ENCODE data around the gene FTO.
"Not testable (repeated sequence)": the region's sequence is repeated elsewhere in the genome, so short reads cannot be mapped to it uniquely, and the experiment has no call there.

Gene FTO

GRCh38 chr16:53859995-53860540, 156.1 kb downstream of the FTO start:
- peaks cover 34% of the 10 kb centered on the region for H3K36me3 Mint-ChIP-seq

GRCh38 chr16:53863861-53864260, 159.9 kb downstream of the FTO start:
- Mint-ChIP-seq H3K9me3 (peaks cover 8% of the 10 kb centered on the region), H3K4me1 (peaks cover 15% of the 10 kb centered on the region), H3K36me3 (peaks cover 40% of the 10 kb centered on the region), H3K4me3 (no peak overlapping the region), H3K27ac (no peak overlapping the region), H3K27me3 (no peaks in the 10 kb centered on the region)
- ATAC-seq: no peak

More at GRCh38 chr16:53859995-53860540, 156.1 kb downstream of the FTO start:
- no peak for ATAC-seq
- Mint-ChIP-seq H3K4me3 (no peak overlapping the region), H3K9me3 (no peaks in the 10 kb centered on the region), H3K27me3 (no peaks in the 10 kb centered on the region), H3K27ac (no peak overlapping the region), H3K4me1 (peaks cover 3% of the 10 kb centered on the region)

- Mint-ChIP-seq H3K27ac (peak overlapping the region; percentile 69), H3K4me1 (peaks cover 15% of the 10 kb centered on the region), H3K36me3 (peaks cover 45% of the 10 kb centered on the region), H3K4me3 (no peak overlapping the region), H3K9me3 (peaks cover 10% of the 10 kb centered on the region), H3K27me3 (no peaks in the 10 kb centered on the region)
- no peak for ATAC-seq
Measured at GRCh38 chr16:53864819-53865493, 161.0 kb downstream of the FTO start.

- H3K36me3 Mint-ChIP-seq: peaks cover 45% of the 10 kb centered on the region
- peaks cover 15% of the 10 kb centered on the region for H3K4me1 Mint-ChIP-seq
- H3K27ac Mint-ChIP-seq: peak overlapping the region; percentile 69
- no peak overlapping the region for H3K4me3 Mint-ChIP-seq
- peaks cover 12% of the 10 kb centered on the region for H3K9me3 Mint-ChIP-seq
- peak; percentile 87 for ATAC-seq
- H3K27me3 Mint-ChIP-seq: no peaks in the 10 kb centered on the region
Measured at GRCh38 chr16:53865494-53865863, 161.5 kb downstream of the FTO start.

- H3K4me1 Mint-ChIP-seq: peaks cover 15% of the 10 kb centered on the region
- H3K36me3 Mint-ChIP-seq: peaks cover 55% of the 10 kb centered on the region
- no peak for ATAC-seq
- peaks cover 19% of the 10 kb centered on the region for H3K9me3 Mint-ChIP-seq
- no peaks in the 10 kb centered on the region for H3K27me3 Mint-ChIP-seq
- H3K27ac Mint-ChIP-seq: no peak overlapping the region
- no peak overlapping the region for H3K4me3 Mint-ChIP-seq
Measured at GRCh38 chr16:53866520-53866919, 162.6 kb downstream of the FTO start.

GRCh38 chr16:53870831-53871230, 166.9 kb downstream of the FTO start:
- H3K4me1 Mint-ChIP-seq: peaks cover 15% of the 10 kb centered on the region
- no peaks in the 10 kb centered on the region for H3K27me3 Mint-ChIP-seq
- peaks cover 87% of the 10 kb centered on the region for H3K36me3 Mint-ChIP-seq
- peaks cover 19% of the 10 kb centered on the region for H3K9me3 Mint-ChIP-seq
- no peak for ATAC-seq
- H3K4me3 Mint-ChIP-seq: no peak overlapping the region
- no peak overlapping the region for H3K27ac Mint-ChIP-seq

- Mint-ChIP-seq H3K27ac (no peak overlapping the region), H3K4me3 (no peak overlapping the region), H3K36me3 (peaks cover 90% of the 10 kb centered on the region), H3K27me3 (no peaks in the 10 kb centered on the region), H3K4me1 (peaks cover 11% of the 10 kb centered on the region), H3K9me3 (peaks cover 18% of the 10 kb centered on the region)
- ATAC-seq: no peak
Measured at GRCh38 chr16:53872248-53873221, 168.6 kb downstream of the FTO start.

GRCh38 chr16:53876811-53877210, 172.9 kb downstream of the FTO start:
- Mint-ChIP-seq H3K27ac (no peak overlapping the region), H3K36me3 (peaks cover 61% of the 10 kb centered on the region), H3K4me3 (no peak overlapping the region), H3K9me3 (no peaks in the 10 kb centered on the region), H3K4me1 (peaks cover 11% of the 10 kb centered on the region), H3K27me3 (no peaks in the 10 kb centered on the region)
- ATAC-seq: no peak

- no peak overlapping the region for H3K27ac Mint-ChIP-seq
- no peaks in the 10 kb centered on the region for H3K4me1 Mint-ChIP-seq
- ATAC-seq: no peak
- no peaks in the 10 kb centered on the region for H3K9me3 Mint-ChIP-seq
- no peaks in the 10 kb centered on the region for H3K27me3 Mint-ChIP-seq
- peaks cover 62% of the 10 kb centered on the region for H3K36me3 Mint-ChIP-seq
- no peak overlapping the region for H3K4me3 Mint-ChIP-seq
Measured at GRCh38 chr16:53878216-53878615, 174.3 kb downstream of the FTO start.

- ATAC-seq: no peak
Measured at GRCh38 chr16:53881371-53881770, 177.4 kb downstream of the FTO start.

GRCh38 chr16:53882310-53882709, 178.4 kb downstream of the FTO start:
- H3K4me3 Mint-ChIP-seq: no peak overlapping the region
- H3K36me3 Mint-ChIP-seq: peaks cover 70% of the 10 kb centered on the region
- ATAC-seq: no peak
- H3K27me3 Mint-ChIP-seq: no peaks in the 10 kb centered on the region
- no peak overlapping the region for H3K27ac Mint-ChIP-seq
- no peaks in the 10 kb centered on the region for H3K9me3 Mint-ChIP-seq
- no peaks in the 10 kb centered on the region for H3K4me1 Mint-ChIP-seq

More at GRCh38 chr16:53881371-53881770, 177.4 kb downstream of the FTO start:
- H3K4me1 Mint-ChIP-seq: no peaks in the 10 kb centered on the region
- no peaks in the 10 kb centered on the region for H3K9me3 Mint-ChIP-seq
- H3K4me3 Mint-ChIP-seq: no peak overlapping the region
- H3K27ac Mint-ChIP-seq: no peak overlapping the region
- H3K27me3 Mint-ChIP-seq: no peaks in the 10 kb centered on the region
- peaks cover 70% of the 10 kb centered on the region for H3K36me3 Mint-ChIP-seq

GRCh38 chr16:53884748-53885147, 180.8 kb downstream of the FTO start:
- no peak for ATAC-seq
- Mint-ChIP-seq H3K4me3 (no peak overlapping the region), H3K27me3 (no peaks in the 10 kb centered on the region), H3K9me3 (no peaks in the 10 kb centered on the region), H3K36me3 (peaks cover 72% of the 10 kb centered on the region), H3K27ac (no peak overlapping the region), H3K4me1 (no peaks in the 10 kb centered on the region)

- ATAC-seq: no peak
Measured at GRCh38 chr16:53886482-53887378, 182.8 kb downstream of the FTO start.

GRCh38 chr16:53888222-53888621, 184.3 kb downstream of the FTO start:
- H3K36me3 Mint-ChIP-seq: peaks cover 60% of the 10 kb centered on the region
- H3K9me3 Mint-ChIP-seq: no peaks in the 10 kb centered on the region
- no peaks in the 10 kb centered on the region for H3K27me3 Mint-ChIP-seq
- H3K4me3 Mint-ChIP-seq: no peak overlapping the region
- no peaks in the 10 kb centered on the region for H3K4me1 Mint-ChIP-seq
- ATAC-seq: no peak
- H3K27ac Mint-ChIP-seq: no peak overlapping the region

More at GRCh38 chr16:53886482-53887378, 182.8 kb downstream of the FTO start:
- peaks cover 68% of the 10 kb centered on the region for H3K36me3 Mint-ChIP-seq
- no peak overlapping the region for H3K4me3 Mint-ChIP-seq
- H3K27ac Mint-ChIP-seq: no peak overlapping the region
- no peaks in the 10 kb centered on the region for H3K27me3 Mint-ChIP-seq
- no peaks in the 10 kb centered on the region for H3K9me3 Mint-ChIP-seq
- H3K4me1 Mint-ChIP-seq: no peaks in the 10 kb centered on the region

GRCh38 chr16:53890877-53891276, 186.9 kb downstream of the FTO start:
- H3K36me3 Mint-ChIP-seq: peaks cover 34% of the 10 kb centered on the region
- H3K4me1 Mint-ChIP-seq, ATAC-seq, H3K27me3 Mint-ChIP-seq, H3K9me3 Mint-ChIP-seq, H3K27ac Mint-ChIP-seq, H3K4me3 Mint-ChIP-seq: not testable (repeated sequence)

Data from stimulated activated memory B cell treated with anti-CD40 and anti-IgM and Interleukin-4, amounts not matched to agents 10 μg/mL and 1 μg/mL and 100 μg/mL, for 72 hours (primary cell).